SK-N-MC (cell line): ENCODE data around the gene AMER2.

ENCODE experiments used
- DNase-seq: peaks from one replicate; pipeline ENCODE4 v3.0.0-alpha.2; 2011; ENCODE audit warnings: low read depth, low spot score
- H3K27ac ChIP-seq: fragments of 200-600 bp; sonication (generic); 2 replicates; pipeline ENCODE4 v1.5.1; 2016; ENCODE audit warnings: mixed run types
- H3K36me3 ChIP-seq: fragments of 200-600 bp; sonication (generic); 2 replicates; pipeline ENCODE4 v1.6.1; 2017; ENCODE audit warnings: antibody characterized with exemption, low read length, mixed read lengths; ENCODE audit not compliant: insufficient read depth
- H3K4me3 ChIP-seq: fragments of 200-600 bp; sonication (generic); 2 replicates; pipeline ENCODE4 v1.5.1; 2016
- H3K9ac ChIP-seq: fragments of 200-600 bp; sonication (generic); 2 replicates; pipeline ENCODE4 v1.8.0; 2017; ENCODE audit warnings: mixed run types, mixed read lengths; ENCODE audit not compliant: insufficient read length
- H3K9me3 ChIP-seq: fragments of 200-600 bp; sonication (generic); 2 replicates; pipeline ENCODE4 v1.6.1; 2017; ENCODE audit warnings: low read depth, mild to moderate bottlenecking, antibody characterized with exemption, low read length, moderate library complexity, mixed read lengths
- EZH2 ChIP-seq: fragments of 200-600 bp; sonication (generic); IDR thresholded peaks from one replicate; pipeline ENCODE4 v1.6.1; 2017; ENCODE audit warnings: antibody characterized with exemption
- FOXP2 ChIP-seq: optimal IDR thresholded peaks from 2 replicates; pipeline ENCODE3; 2011; ENCODE audit warnings: mild to moderate bottlenecking, moderate library complexity; ENCODE audit not compliant: insufficient read depth; ENCODE audit errors: extremely low read length, control extremely low read depth
- POLR2AphosphoS5 ChIP-seq: IDR thresholded peaks from 2 replicates; pipeline ENCODE4 v1.6.1; 2012; ENCODE audit warnings: mild to moderate bottlenecking, low read depth, low read length, borderline replicate concordance

AMER2 gene

GRCh38 chr13:25207291-25207810, 35.3 kb upstream of the AMER2 start:
- no peaks in the 10 kb centered on the region for H3K9me3 ChIP-seq
- no peak overlapping the region for H3K4me3 ChIP-seq
- no peak for DNase-seq
- no peak overlapping the region for H3K27ac ChIP-seq
- no peaks in the 10 kb centered on the region for H3K36me3 ChIP-seq
- no peak overlapping the region for H3K9ac ChIP-seq
- TF ChIP-seq POLR2AphosphoS5 (no peak), EZH2 (no peak), FOXP2 (no peak)

GRCh38 chr13:25204863-25205262, 32.8 kb upstream of the AMER2 start:
- TF ChIP-seq FOXP2, result no peak
- TF ChIP-seq EZH2, result no peak
- no peak for TF ChIP-seq POLR2AphosphoS5
- H3K9ac ChIP-seq, result no peak overlapping the region
- DNase-seq, result no peak
- no peaks in the 10 kb centered on the region for H3K9me3 ChIP-seq
- no peak overlapping the region for H3K27ac ChIP-seq
- no peaks in the 10 kb centered on the region for H3K36me3 ChIP-seq
- no peak overlapping the region for H3K4me3 ChIP-seq

GRCh38 chr13:25203127-25203740, 31.1 kb upstream of the AMER2 start:
- no peaks in the 10 kb centered on the region for H3K9me3 ChIP-seq
- no peak overlapping the region for H3K27ac ChIP-seq
- TF ChIP-seq EZH2, result no peak
- TF ChIP-seq FOXP2, result no peak
- no peak for TF ChIP-seq POLR2AphosphoS5
- DNase-seq, result no peak
- H3K36me3 ChIP-seq, result no peaks in the 10 kb centered on the region
- H3K9ac ChIP-seq, result no peak overlapping the region
- no peak overlapping the region for H3K4me3 ChIP-seq

GRCh38 chr13:25200783-25201182, 28.7 kb upstream of the AMER2 start:
- Histone ChIP-seq H3K36me3 (no peaks in the 10 kb centered on the region), H3K4me3 (no peak overlapping the region), H3K27ac (no peak overlapping the region), H3K9ac (no peak overlapping the region), H3K9me3 (no peaks in the 10 kb centered on the region)
- no peak for TF ChIP-seq FOXP2
- TF ChIP-seq EZH2, result no peak
- no peak for TF ChIP-seq POLR2AphosphoS5
- no peak for DNase-seq

- TF ChIP-seq EZH2 (no peak), POLR2AphosphoS5 (no peak)
- Histone ChIP-seq H3K9ac (no peak overlapping the region), H3K36me3 (no peaks in the 10 kb centered on the region), H3K4me3 (no peak overlapping the region), H3K9me3 (no peaks in the 10 kb centered on the region), H3K27ac (no peak overlapping the region)
- DNase-seq, result no peak
Measured at GRCh38 chr13:25198647-25199046, 26.6 kb upstream of the AMER2 start.

GRCh38 chr13:25196971-25197370, 24.9 kb upstream of the AMER2 start:
- Histone ChIP-seq H3K9me3 (no peaks in the 10 kb centered on the region), H3K36me3 (no peaks in the 10 kb centered on the region), H3K27ac (no peak overlapping the region), H3K9ac (no peak overlapping the region), H3K4me3 (no peak overlapping the region)
- no peak for DNase-seq
- TF ChIP-seq FOXP2 (no peak), POLR2AphosphoS5 (no peak), EZH2 (no peak)

GRCh38 chr13:25192936-25193335, 20.8 kb upstream of the AMER2 start:
- Histone ChIP-seq H3K9ac (no peak overlapping the region), H3K4me3 (no peak overlapping the region), H3K27ac (0 out of 2 replicates have a peak overlapping the region, but pooled peaks have one; percentile 34), H3K36me3 (no peaks in the 10 kb centered on the region), H3K9me3 (no peaks in the 10 kb centered on the region)
- TF ChIP-seq POLR2AphosphoS5, result no peak
- no peak for TF ChIP-seq FOXP2
- TF ChIP-seq EZH2, result no peak
- no peak for DNase-seq

GRCh38 chr13:25192489-25192888, 20.4 kb upstream of the AMER2 start:
- Histone ChIP-seq H3K36me3 (no peaks in the 10 kb centered on the region), H3K9ac (no peak overlapping the region), H3K9me3 (no peaks in the 10 kb centered on the region), H3K27ac (no peak overlapping the region), H3K4me3 (no peak overlapping the region)
- DNase-seq, result no peak
- no peak for TF ChIP-seq FOXP2
- no peak for TF ChIP-seq POLR2AphosphoS5
- TF ChIP-seq EZH2, result no peak

GRCh38 chr13:25192052-25192451, 20.0 kb upstream of the AMER2 start:
- no peaks in the 10 kb centered on the region for H3K36me3 ChIP-seq
- DNase-seq, result no peak
- TF ChIP-seq FOXP2 (no peak), EZH2 (no peak), POLR2AphosphoS5 (no peak)
- H3K27ac ChIP-seq, result no peak overlapping the region
- no peaks in the 10 kb centered on the region for H3K9me3 ChIP-seq
- no peak overlapping the region for H3K4me3 ChIP-seq
- no peak overlapping the region for H3K9ac ChIP-seq
